A673 (cell line): ENCODE results near the gene MYO5A. TPM values are rescaled to one million over a fixed set of nuclear protein-coding genes. Genes with fewer than 3 reads are reported as not detected.

Experiments
- BruUV-seq: library from RNA; stranded (reverse); fragments of 400-500 nt; replicated peaks from 2 replicates; lab custom pipeline; 2021; lab: Mats Ljungman, UMichigan
- CTCF ChIA-PET: fragments of 300-600 bp; sonication (Branson Sonifier 250); formaldehyde crosslinking; loops from one replicate; lab custom pipeline; 2022; ENCODE audit warnings: antibody characterized with exemption; lab: Charles Lee
- POLR2A ChIA-PET: fragments of 300-600 bp; sonication (Branson Sonifier 250); formaldehyde crosslinking; loops from one replicate; lab custom pipeline; 2022; ENCODE audit warnings: antibody characterized with exemption; ENCODE audit not compliant: low non-redundant PET; lab: Charles Lee
- DNase-seq: peaks from one replicate; pipeline ENCODE4 v3.0.0-alpha.2; 2015; ENCODE audit warnings: low spot score
- H3K27ac ChIP-seq: fragments of 200-600 bp; sonication (generic); 2 replicates; pipeline ENCODE4 v1.5.1; 2016; ENCODE audit warnings: mixed run types, low read depth, mild to moderate bottlenecking, mixed read lengths, antibody characterized with exemption, low read length; ENCODE audit not compliant: poor library complexity, severe bottlenecking
- H3K27me3 ChIP-seq: fragments of 200-600 bp; sonication (generic); replicated peaks from 2 replicates; pipeline ENCODE4 v1.6.1; 2017; ENCODE audit warnings: mixed run types, low read depth, mild to moderate bottlenecking, mixed read lengths, antibody characterized with exemption, low read length; ENCODE audit not compliant: insufficient read depth, poor library complexity
- H3K36me3 ChIP-seq: fragments of 200-600 bp; sonication (generic); 2 replicates; pipeline ENCODE4 v1.6.1; 2016; ENCODE audit warnings: mixed run types, mild to moderate bottlenecking, mixed read lengths, antibody characterized with exemption, low read length; ENCODE audit not compliant: insufficient read depth, poor library complexity, severe bottlenecking
- H3K4me1 ChIP-seq: fragments of 200-600 bp; sonication (generic); 2 replicates; pipeline ENCODE4 v1.6.1; 2017; ENCODE audit warnings: mixed run types, mild to moderate bottlenecking, mixed read lengths, antibody characterized with exemption, low read length; ENCODE audit not compliant: insufficient read depth, poor library complexity, severe bottlenecking
- H3K4me3 ChIP-seq: fragments of 200-600 bp; sonication (generic); 2 replicates; pipeline ENCODE4 v1.5.1; 2016; ENCODE audit warnings: low read depth, mixed run types, mild to moderate bottlenecking, mixed read lengths, low read length; ENCODE audit not compliant: poor library complexity, severe bottlenecking
- H3K9me3 ChIP-seq: fragments of 200-600 bp; sonication (generic); 2 replicates; pipeline ENCODE4 v1.6.1; 2016; ENCODE audit warnings: mixed run types, low read depth, mild to moderate bottlenecking, mixed read lengths, antibody characterized with exemption, low read length; ENCODE audit not compliant: poor library complexity, severe bottlenecking
- CTCF ChIP-seq: fragments of 300-800, 200-600 bp; sonication (generic); conservative IDR thresholded peaks from 2 replicates; pipeline ENCODE4 v1.5.1; 2017; ENCODE audit warnings: low read depth, mild to moderate bottlenecking, antibody characterized with exemption, low read length, moderate library complexity, mixed read lengths
- EZH2 ChIP-seq: fragments of 200-600 bp; sonication (generic); IDR thresholded peaks from 2 replicates; pipeline ENCODE4 v1.6.1; 2017; ENCODE audit warnings: borderline replicate concordance, low read depth, mild to moderate bottlenecking, mixed read lengths, antibody characterized with exemption, low read length; ENCODE audit not compliant: poor library complexity, severe bottlenecking
- intact Hi-C: fragments of 100-400 bp; cut with micrococcal nuclease; formaldehyde crosslinking; loops from one replicate; pipeline ENCODE4 v1.10.0; 2022; ENCODE audit not compliant: unreplicated experiment
- total RNA-seq: library from RNA; stranded (reverse); gene quantifications from 2 replicates; pipeline ENCODE4 v1.2.3, GENCODE V29; 2021

The MYO5A gene
- total RNA-seq, 1 experiment from 2014 or later: 16.8 TPM

DNA sequence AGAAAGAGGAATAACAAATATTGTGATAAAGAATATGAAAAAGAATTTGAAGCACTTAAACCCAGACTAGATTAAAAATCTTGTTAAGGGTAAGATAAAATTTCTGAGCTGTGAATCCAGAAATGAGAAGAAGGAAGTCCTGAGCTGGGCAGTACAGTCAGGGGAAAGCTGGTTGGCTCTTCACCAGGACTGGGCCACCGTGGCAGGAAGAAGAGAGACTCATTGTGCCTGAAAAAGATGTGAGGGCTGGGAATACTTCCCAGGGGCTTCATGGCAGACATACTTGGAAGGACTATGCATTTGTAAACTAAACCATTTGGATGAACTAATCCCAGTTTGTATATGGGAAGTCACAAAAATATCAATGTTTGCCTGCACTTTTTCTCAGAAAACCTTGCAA, 204.6 kb downstream of the MYO5A start:
- H3K4me1 ChIP-seq: no peaks in the 10 kb centered on the region
- no peak overlapping the region for H3K27ac ChIP-seq
- intact Hi-C loops: no loop called here
- TF ChIP-seq CTCF: no peak
- TF ChIP-seq EZH2: no peak
- H3K27me3 ChIP-seq: no peaks in the 10 kb centered on the region
- H3K36me3 ChIP-seq: no peaks in the 10 kb centered on the region
- ChIA-PET POLR2A (no interaction called here), CTCF (interaction anchor here (0.6 kb wide), 1 partner anchor 97 kb away, joined by 10 read pairs; no protein-coding TSS in a partner anchor)
- no peaks in the 10 kb centered on the region for H3K9me3 ChIP-seq
- BruUV-seq: no TSS peak
- H3K4me3 ChIP-seq: no peak overlapping the region
- no peak for DNase-seq

DNA sequence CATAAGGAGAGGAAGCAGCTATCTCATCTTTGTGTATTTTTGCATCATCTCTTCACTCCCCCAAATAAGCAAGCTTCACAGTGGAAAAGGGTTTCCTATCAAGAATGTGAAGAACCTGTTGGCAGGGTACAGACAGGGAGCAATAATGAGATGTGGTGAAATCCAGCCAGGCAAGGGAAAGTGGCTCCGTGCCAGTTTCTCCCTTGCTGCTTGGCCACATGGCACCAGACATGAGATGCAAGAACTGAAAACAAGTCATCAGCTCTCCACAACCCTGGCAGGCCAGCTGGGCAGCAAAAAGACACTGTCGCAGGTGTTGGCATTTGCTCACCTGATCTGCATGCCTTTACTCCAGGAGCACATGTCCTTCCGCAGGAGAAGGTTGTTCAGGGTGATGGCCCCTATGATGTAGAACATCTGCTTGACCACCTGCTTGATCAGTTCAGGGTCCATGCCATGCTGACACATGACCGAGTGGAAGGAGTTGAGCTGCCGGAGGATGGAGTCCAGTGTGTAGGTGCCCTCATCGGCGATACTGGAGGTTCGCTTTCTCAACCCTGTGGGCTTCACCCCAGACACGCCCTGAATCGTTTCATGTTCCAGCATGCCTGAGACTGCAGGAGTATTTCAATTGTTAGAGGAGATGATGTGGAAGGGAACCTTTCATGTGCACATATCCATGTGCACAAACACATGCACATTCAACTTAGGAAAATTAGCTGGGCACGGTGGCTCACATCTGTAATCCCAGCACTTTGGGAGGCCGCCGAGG, 209.8 kb downstream of the MYO5A start:
- intact Hi-C loops: no loop called here
- no TSS peak for BruUV-seq

GRCh38 chr15:52317688-52318087, 211.0 kb downstream of the MYO5A start:
- BruUV-seq: no TSS peak
- Histone ChIP-seq H3K36me3 (no peaks in the 10 kb centered on the region), H3K27ac (no peak overlapping the region), H3K9me3 (no peaks in the 10 kb centered on the region), H3K4me1 (no peaks in the 10 kb centered on the region), H3K27me3 (no peaks in the 10 kb centered on the region), H3K4me3 (no peak overlapping the region)
- ChIA-PET CTCF (interaction anchor here (0.7 kb wide), 1 partner anchor 652 kb away, joined by 12 read pairs; no protein-coding TSS in a partner anchor), POLR2A (interaction anchor here (0.7 kb wide), 1 partner anchor 54 kb away, joined by 3 read pairs; no protein-coding TSS in a partner anchor)
- intact Hi-C loops: no loop called here
- TF ChIP-seq EZH2: no peak
- TF ChIP-seq CTCF: no peak
- no peak for DNase-seq

More for the DNA sequence above, 209.8 kb downstream of the MYO5A start:
- no peak for DNase-seq
- Histone ChIP-seq H3K27ac (no peak overlapping the region), H3K9me3 (no peaks in the 10 kb centered on the region), H3K4me3 (no peak overlapping the region), H3K4me1 (no peaks in the 10 kb centered on the region), H3K27me3 (no peaks in the 10 kb centered on the region), H3K36me3 (no peaks in the 10 kb centered on the region)
- ChIA-PET POLR2A (no interaction called here), CTCF (no interaction called here)
- TF ChIP-seq EZH2: no peak
- TF ChIP-seq CTCF: no peak
